GM10248 (cell line): ENCODE data around the gene FAF2.
"Not testable (repeated sequence)": the region's sequence is repeated elsewhere in the genome, so short reads cannot be mapped to it uniquely, and the experiment has no call there.

ENCODE experiments used
- CTCF ChIA-PET: fragments of 300-600 bp; sonication (Branson Sonifier 250); formaldehyde crosslinking; extraction: SDS; loops from one replicate; lab custom pipeline; 2021; ENCODE audit warnings: antibody characterized with exemption; lab: Yijun Ruan, JAX
- POLR2A ChIA-PET: fragments of 350-650 bp; sonication (Branson Sonifier 250); formaldehyde crosslinking; extraction: SDS; loops from one replicate; lab custom pipeline; 2020; ENCODE audit warnings: antibody characterized with exemption; lab: Yijun Ruan, JAX
- DNase-seq: peaks from one replicate; pipeline ENCODE4 v3.0.0; 2012; ENCODE audit errors: extremely low spot score
- CTCF ChIP-seq: IDR thresholded peaks from 2 replicates; pipeline ENCODE4 v1.5.1; 2012; ENCODE audit warnings: mild to moderate bottlenecking, low read depth; ENCODE audit errors: extremely low read depth, missing control alignments, control extremely low read depth

FAF2 gene

GRCh38 chr5:176407456-176408251 lies 40.5 kb upstream of the FAF2 start:
- TF ChIP-seq CTCF = no peak
- POLR2A ChIA-PET = interaction anchor here (0.5 kb wide), 1 partner anchor 82 kb away, joined by 7 read pairs; no protein-coding TSS in a partner anchor
- CTCF ChIA-PET = interaction anchor here (1.2 to 3.7 kb wide), 4 partner anchors 8 to 135 kb away, joined by 3 to 22 read pairs (median 10); partner anchors contain the start of genes CLTB and FAF2
- no peak for DNase-seq

GRCh38 chr5:176408252-176408573 lies 40.0 kb upstream of the FAF2 start:
- CTCF ChIA-PET = interaction anchor here (3.4 to 3.7 kb wide), 2 partner anchors 8 to 40 kb away, joined by 15 to 22 read pairs; partner anchors contain the start of genes CLTB and FAF2
- DNase-seq, POLR2A ChIA-PET: not testable (repeated sequence)

GRCh38 chr5:176408590-176408989 lies 39.6 kb upstream of the FAF2 start:
- TF ChIP-seq CTCF = no peak
- no peak for DNase-seq
- POLR2A ChIA-PET = no interaction called here
- CTCF ChIA-PET = interaction anchor here (3.4 kb wide), 1 partner anchor 39 kb away, joined by 15 read pairs; the partner anchor contains the start of gene FAF2

- no peak for DNase-seq
- no peak for TF ChIP-seq CTCF
- POLR2A ChIA-PET = no interaction called here
- CTCF ChIA-PET = no interaction called here
Measured at GRCh38 chr5:176409765-176410164, 38.4 kb upstream of the FAF2 start.

GRCh38 chr5:176410486-176411180 lies 37.6 kb upstream of the FAF2 start:
- TF ChIP-seq CTCF = no peak
- POLR2A ChIA-PET = no interaction called here
- CTCF ChIA-PET = no interaction called here
- DNase-seq = no peak

- TF ChIP-seq CTCF = no peak
- no peak for DNase-seq
- ChIA-PET POLR2A (no interaction called here), CTCF (interaction anchor here (1.4 kb wide), 1 partner anchor 59 kb away, joined by 3 read pairs; no protein-coding TSS in a partner anchor)
Measured at GRCh38 chr5:176412517-176413254, 35.5 kb upstream of the FAF2 start.
